Activated T-helper 1 cell treated with anti-CD3 and anti-CD28 coated beads, Interleukin-2, amount 50 U/mL, for 16 hours (primary cell): Measurements from ENCODE around the gene RIPOR3.
"Not testable (repeated sequence)": the region's sequence is repeated elsewhere in the genome, so short reads cannot be mapped to it uniquely, and the experiment has no call there.

Source experiments
- DNase-seq, 2 donors: peaks; one replicate each; pipeline ENCODE4 v3.0.0-alpha.2; 2020; ENCODE audit warnings: low read depth in 1 of 2, low spot score in 1 of 2

Gene RIPOR3

GRCh38 chr20:50611128-50611810, 80.1 kb downstream of the RIPOR3 start:
- DNase-seq, result no peak

- DNase-seq, result no peak
These were observed 81.1 kb downstream of the RIPOR3 start for GRCh38 chr20:50610212-50610718.

- no peak for DNase-seq
These were observed 81.8 kb downstream of the RIPOR3 start for GRCh38 chr20:50609438-50609989.

- DNase-seq, result no peak
These were observed 82.6 kb downstream of the RIPOR3 start for GRCh38 chr20:50608750-50609104.

GRCh38 chr20:50607850-50608749, 83.2 kb downstream of the RIPOR3 start:
- no peak for DNase-seq

- DNase-seq, result no peak
These were observed 83.9 kb downstream of the RIPOR3 start for GRCh38 chr20:50607436-50607835.

GRCh38 chr20:50605136-50605535, 86.2 kb downstream of the RIPOR3 start:
- DNase-seq, result no peak

GRCh38 chr20:50604451-50604850, 86.9 kb downstream of the RIPOR3 start:
- no peak for DNase-seq

- no peak for DNase-seq
These were observed 88.8 kb downstream of the RIPOR3 start for GRCh38 chr20:50602432-50603088.

- no peak for DNase-seq
These were observed 89.6 kb downstream of the RIPOR3 start for GRCh38 chr20:50601511-50602431.

GRCh38 chr20:50600281-50600895, 91.0 kb downstream of the RIPOR3 start:
- DNase-seq, result no peak

- not testable (repeated sequence) for DNase-seq
These were observed 92.6 kb downstream of the RIPOR3 start for GRCh38 chr20:50598768-50599167.

GRCh38 chr20:50598074-50598473, 93.3 kb downstream of the RIPOR3 start:
- no peak for DNase-seq

- no peak for DNase-seq
These were observed 93.9 kb downstream of the RIPOR3 start for GRCh38 chr20:50597406-50597969.

- DNase-seq, result no peak
These were observed 94.7 kb downstream of the RIPOR3 start for GRCh38 chr20:50596694-50597021.

GRCh38 chr20:50595988-50596693, 95.2 kb downstream of the RIPOR3 start:
- no peak for DNase-seq

- DNase-seq, result no peak
These were observed 95.9 kb downstream of the RIPOR3 start for GRCh38 chr20:50595433-50595895.

- no peak for DNase-seq
These were observed 96.5 kb downstream of the RIPOR3 start for GRCh38 chr20:50594591-50595432.
